Neural crest cell (in vitro differentiated cells): ENCODE data around the gene TMEM248. TPM values are rescaled to one million over a fixed set of nuclear protein-coding genes. Genes with fewer than 3 reads are reported as not detected.
A peak's percentile ranks its signal among the peaks of the same experiment; 100 is the strongest.
"Not testable (repeated sequence)": the region's sequence is repeated elsewhere in the genome, so short reads cannot be mapped to it uniquely, and the experiment has no call there.

Source experiments
- DNase-seq: peaks from one replicate; pipeline ENCODE4 v3.0.0; 2021; ENCODE audit warnings: low read depth, mixed read lengths, low spot score
- H3K27ac Mint-ChIP-seq: one replicate; pipeline ENCODE4 v1.8.0; 2021; ENCODE audit warnings: mild to moderate bottlenecking, mixed read lengths; ENCODE audit not compliant: unreplicated experiment
- H3K27me3 Mint-ChIP-seq: 2 replicates; pipeline ENCODE4 v1.8.0; 2021; ENCODE audit warnings: low read depth, mild to moderate bottlenecking, mixed read lengths
- H3K36me3 Mint-ChIP-seq: 2 replicates; pipeline ENCODE4 v1.8.0; 2021; ENCODE audit warnings: low read depth, mild to moderate bottlenecking, mixed read lengths
- H3K4me1 Mint-ChIP-seq: 2 replicates; pipeline ENCODE4 v1.8.0; 2021; ENCODE audit warnings: mixed read lengths
- H3K4me3 Mint-ChIP-seq: one replicate; pipeline ENCODE4 v1.8.0; 2021; ENCODE audit warnings: mild to moderate bottlenecking, mixed read lengths
- H3K9me3 Mint-ChIP-seq: 2 replicates; pipeline ENCODE4 v1.8.0; 2021; ENCODE audit warnings: mixed read lengths
- total RNA-seq: library from RNA; stranded (reverse); gene quantifications from 2 replicates; pipeline ENCODE4 v1.2.1, GENCODE V29; 2021
- TF ChIP-seq, protein P1 (sequence below): fragments of 200-600 bp; sonication (generic); conservative IDR thresholded peaks from 2 replicates; pipeline ENCODE4 v1.5.0; 2021; ENCODE audit warnings: antibody characterized with exemption, mild to moderate bottlenecking

TMEM248 gene
- total RNA-seq, 1 donor from 2014 or later: 72.2 TPM

DNA sequence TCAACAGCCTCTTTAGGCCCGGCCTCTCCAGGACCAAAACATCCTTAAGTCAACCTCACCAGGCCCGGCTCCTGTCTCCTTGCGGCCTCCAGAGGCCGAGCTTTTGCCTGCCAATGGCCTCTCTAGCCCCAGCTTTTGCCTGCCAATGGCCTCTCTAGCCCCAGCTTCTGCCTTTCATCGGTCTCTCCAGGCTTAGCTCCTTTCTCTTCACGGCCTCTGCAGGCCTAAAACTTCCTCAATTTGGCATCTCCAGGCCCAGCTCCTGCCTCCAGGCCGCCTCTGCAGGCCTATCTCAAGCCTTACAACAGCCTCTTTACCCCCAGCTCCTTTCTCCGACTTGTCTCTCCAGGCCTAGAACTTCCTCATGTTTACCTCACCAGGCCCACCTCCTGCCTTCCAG lies 15.7 kb upstream of the TMEM248 start:
- Mint-ChIP-seq H3K27ac (peak overlapping the region; percentile 87), H3K27me3 (no peaks in the 10 kb centered on the region), H3K4me3 (no peak overlapping the region), H3K4me1 (no peaks in the 10 kb centered on the region), H3K9me3 (no peaks in the 10 kb centered on the region), H3K36me3 (no peaks in the 10 kb centered on the region)
- TF ChIP-seq, protein P1, sequence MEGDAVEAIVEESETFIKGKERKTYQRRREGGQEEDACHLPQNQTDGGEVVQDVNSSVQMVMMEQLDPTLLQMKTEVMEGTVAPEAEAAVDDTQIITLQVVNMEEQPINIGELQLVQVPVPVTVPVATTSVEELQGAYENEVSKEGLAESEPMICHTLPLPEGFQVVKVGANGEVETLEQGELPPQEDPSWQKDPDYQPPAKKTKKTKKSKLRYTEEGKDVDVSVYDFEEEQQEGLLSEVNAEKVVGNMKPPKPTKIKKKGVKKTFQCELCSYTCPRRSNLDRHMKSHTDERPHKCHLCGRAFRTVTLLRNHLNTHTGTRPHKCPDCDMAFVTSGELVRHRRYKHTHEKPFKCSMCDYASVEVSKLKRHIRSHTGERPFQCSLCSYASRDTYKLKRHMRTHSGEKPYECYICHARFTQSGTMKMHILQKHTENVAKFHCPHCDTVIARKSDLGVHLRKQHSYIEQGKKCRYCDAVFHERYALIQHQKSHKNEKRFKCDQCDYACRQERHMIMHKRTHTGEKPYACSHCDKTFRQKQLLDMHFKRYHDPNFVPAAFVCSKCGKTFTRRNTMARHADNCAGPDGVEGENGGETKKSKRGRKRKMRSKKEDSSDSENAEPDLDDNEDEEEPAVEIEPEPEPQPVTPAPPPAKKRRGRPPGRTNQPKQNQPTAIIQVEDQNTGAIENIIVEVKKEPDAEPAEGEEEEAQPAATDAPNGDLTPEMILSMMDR: no peak
- no peak for DNase-seq

DNA sequence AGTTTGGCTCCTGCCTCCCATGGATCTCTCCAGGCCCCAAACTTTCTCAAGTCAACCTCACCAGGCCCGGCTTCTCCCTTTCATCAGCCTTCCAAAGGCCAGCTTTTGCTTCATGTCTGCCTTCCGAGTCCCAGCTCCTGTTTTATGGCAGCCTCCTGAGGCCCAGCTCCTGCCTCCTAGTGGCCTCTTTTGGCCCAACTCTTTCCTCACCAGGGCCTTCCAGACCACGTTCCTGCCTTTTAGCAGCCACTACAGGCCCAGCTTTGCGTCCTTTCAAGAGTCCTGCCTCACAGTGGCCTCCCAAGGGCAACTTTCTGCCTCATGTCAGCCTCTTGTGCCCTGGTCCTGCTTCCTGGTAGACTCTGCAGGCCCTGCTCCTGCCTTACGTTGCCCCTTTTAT lies 15.3 kb upstream of the TMEM248 start:
- Mint-ChIP-seq H3K9me3 (no peaks in the 10 kb centered on the region), H3K4me1 (no peaks in the 10 kb centered on the region), H3K27ac (peak overlapping the region; percentile 87), H3K27me3 (no peaks in the 10 kb centered on the region), H3K4me3 (no peak overlapping the region), H3K36me3 (no peaks in the 10 kb centered on the region)
- TF ChIP-seq, protein P1: peak; percentile 29
- DNase-seq: no peak

DNA sequence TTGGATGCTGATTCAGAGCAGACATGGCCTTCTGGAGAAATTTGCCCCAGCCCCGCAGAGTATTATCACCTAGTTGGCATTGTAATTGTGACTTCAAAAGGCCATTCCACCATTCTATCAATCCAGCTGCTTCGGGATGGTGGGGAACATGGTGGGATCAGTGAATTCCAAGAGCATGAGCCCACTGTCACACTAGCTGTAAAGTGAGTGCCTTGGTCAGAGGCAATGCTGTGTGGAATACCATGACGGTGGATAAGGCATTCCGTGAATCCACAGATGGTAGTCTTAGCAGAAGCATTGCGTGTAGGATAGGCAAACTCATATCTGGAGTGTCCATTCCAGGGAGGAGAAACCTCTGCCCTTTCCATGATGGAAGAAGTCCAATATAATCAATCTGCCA lies 13.3 kb upstream of the TMEM248 start:
- Mint-ChIP-seq H3K9me3 (no peaks in the 10 kb centered on the region), H3K27me3 (no peaks in the 10 kb centered on the region), H3K4me3 (no peak overlapping the region)

DNA sequence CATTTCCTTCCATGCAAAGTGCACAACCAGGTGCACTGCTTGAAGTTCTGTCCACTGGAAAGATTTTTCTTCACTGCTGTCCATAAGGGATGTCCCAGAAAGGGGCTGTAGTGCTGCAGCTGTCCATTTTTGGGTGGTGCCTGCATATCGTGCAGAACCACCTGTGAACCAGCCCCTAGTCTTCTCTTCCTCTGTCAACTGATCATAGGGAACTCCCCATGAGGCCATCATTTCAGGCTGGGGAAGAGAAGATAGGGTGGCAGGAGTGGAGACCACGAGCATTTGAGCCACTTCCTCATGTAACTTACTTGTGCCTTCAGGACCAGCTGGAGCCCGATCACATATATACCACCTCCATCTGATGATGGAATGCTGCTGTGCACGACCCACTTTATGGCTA lies 12.4 kb upstream of the TMEM248 start:
- not testable (repeated sequence) for H3K27me3 Mint-ChIP-seq, DNase-seq, H3K27ac Mint-ChIP-seq, H3K4me3 Mint-ChIP-seq, H3K9me3 Mint-ChIP-seq, H3K4me1 Mint-ChIP-seq, H3K36me3 Mint-ChIP-seq

More for the DNA sequence above, 13.3 kb upstream of the TMEM248 start:
- no peaks in the 10 kb centered on the region for H3K36me3 Mint-ChIP-seq
- DNase-seq: no peak
- no peak overlapping the region for H3K27ac Mint-ChIP-seq
- H3K4me1 Mint-ChIP-seq: no peaks in the 10 kb centered on the region
- TF ChIP-seq, protein P1: no peak

DNA sequence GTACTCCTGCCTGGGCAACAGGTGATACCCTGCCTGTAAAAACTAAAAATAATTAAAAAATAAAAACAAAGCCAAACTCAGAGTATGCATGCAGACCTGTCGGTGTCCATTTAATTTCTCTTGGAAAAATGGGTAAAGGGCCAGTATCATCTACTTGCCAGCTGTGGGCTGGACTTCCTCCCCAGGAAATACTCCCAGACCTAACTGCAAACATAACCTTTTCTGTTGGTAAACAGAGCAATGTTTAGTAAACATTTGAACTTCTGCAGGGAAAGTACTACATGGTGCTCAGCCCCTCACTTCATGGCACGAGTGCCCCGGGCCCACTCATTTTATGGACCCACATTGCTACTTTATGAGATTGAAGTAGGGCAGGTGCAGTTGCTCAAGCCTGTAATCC lies 10.2 kb upstream of the TMEM248 start:
- H3K4me1 Mint-ChIP-seq: peaks cover 4% of the 10 kb centered on the region
- H3K27ac Mint-ChIP-seq: no peak overlapping the region
- TF ChIP-seq, protein P1: no peak
- no peaks in the 10 kb centered on the region for H3K36me3 Mint-ChIP-seq
- H3K27me3 Mint-ChIP-seq: no peaks in the 10 kb centered on the region
- no peaks in the 10 kb centered on the region for H3K9me3 Mint-ChIP-seq
- H3K4me3 Mint-ChIP-seq: no peak overlapping the region
- no peak for DNase-seq

DNA sequence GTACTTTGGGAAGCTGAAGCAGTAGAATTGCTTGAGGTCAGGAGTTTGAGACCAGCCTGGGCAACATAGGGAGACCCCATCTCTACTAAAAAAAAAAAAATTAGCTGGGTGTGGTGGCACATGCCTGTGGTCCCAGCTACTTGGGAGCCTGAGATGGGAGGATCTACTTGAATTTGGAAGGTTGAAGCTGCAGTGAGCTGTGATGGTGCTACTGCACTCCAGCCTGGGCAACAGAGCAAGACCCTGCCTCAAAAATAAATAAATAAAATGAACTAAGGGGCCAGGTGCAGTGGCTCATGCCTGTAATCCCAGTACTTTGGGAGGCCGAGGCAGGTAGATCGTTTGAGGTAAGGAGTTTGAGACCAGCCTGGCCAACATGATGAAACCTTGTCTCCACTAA lies 9.8 kb upstream of the TMEM248 start:
- not testable (repeated sequence) for H3K27ac Mint-ChIP-seq, H3K36me3 Mint-ChIP-seq, H3K4me3 Mint-ChIP-seq, H3K27me3 Mint-ChIP-seq, H3K9me3 Mint-ChIP-seq, H3K4me1 Mint-ChIP-seq, DNase-seq

DNA sequence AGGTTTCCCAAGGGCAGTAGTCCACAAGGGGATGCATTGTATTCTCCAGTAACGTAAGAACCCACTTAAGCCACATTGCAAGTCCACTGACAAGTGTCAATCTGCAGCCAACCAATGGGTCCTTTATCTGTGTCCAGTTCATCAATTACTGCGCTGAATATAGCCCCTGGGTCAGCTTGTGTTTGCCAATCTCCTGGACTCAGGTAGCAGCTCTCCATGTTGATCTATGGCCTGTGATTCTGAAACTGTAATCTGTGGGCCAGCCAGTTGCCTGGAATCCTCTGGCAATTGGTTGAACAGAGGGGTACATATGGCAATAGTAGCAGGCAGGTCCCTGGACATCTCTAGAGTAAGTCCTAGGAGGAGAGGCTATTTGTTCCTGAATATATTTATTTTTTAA lies 8.8 kb upstream of the TMEM248 start:
- DNase-seq: no peak
- no peaks in the 10 kb centered on the region for H3K27me3 Mint-ChIP-seq
- H3K4me1 Mint-ChIP-seq: peaks cover 4% of the 10 kb centered on the region
- H3K9me3 Mint-ChIP-seq: no peaks in the 10 kb centered on the region
- TF ChIP-seq, protein P1: no peak
- H3K27ac Mint-ChIP-seq: no peak overlapping the region
- H3K36me3 Mint-ChIP-seq: no peaks in the 10 kb centered on the region
- no peak overlapping the region for H3K4me3 Mint-ChIP-seq
